ES-I3 (cell line): Measurements from ENCODE around the gene NCAN.
"Not testable (repeated sequence)": the region's sequence is repeated elsewhere in the genome, so short reads cannot be mapped to it uniquely, and the experiment has no call there.

Experiments used
- H3K36me3 ChIP-seq: 2 replicates; pipeline ENCODE4 v1.6.1; 2013; ENCODE audit warnings: mild to moderate bottlenecking, low read length, control low read depth, moderate library complexity; ENCODE audit not compliant: insufficient read depth
- H3K4me1 ChIP-seq: 2 replicates; pipeline ENCODE4 v1.6.1; 2013; ENCODE audit warnings: mild to moderate bottlenecking, control low read depth, low read length; ENCODE audit not compliant: insufficient read depth
- H3K9ac ChIP-seq: 2 replicates; pipeline ENCODE4 v1.6.1; 2013; ENCODE audit warnings: low read depth, mild to moderate bottlenecking, low read length, moderate library complexity
- H3K9me3 ChIP-seq: 2 replicates; pipeline ENCODE4 v1.6.1; 2013; ENCODE audit warnings: mild to moderate bottlenecking, low read length, moderate library complexity; ENCODE audit not compliant: control insufficient read depth, insufficient read depth

The NCAN gene

DNA sequence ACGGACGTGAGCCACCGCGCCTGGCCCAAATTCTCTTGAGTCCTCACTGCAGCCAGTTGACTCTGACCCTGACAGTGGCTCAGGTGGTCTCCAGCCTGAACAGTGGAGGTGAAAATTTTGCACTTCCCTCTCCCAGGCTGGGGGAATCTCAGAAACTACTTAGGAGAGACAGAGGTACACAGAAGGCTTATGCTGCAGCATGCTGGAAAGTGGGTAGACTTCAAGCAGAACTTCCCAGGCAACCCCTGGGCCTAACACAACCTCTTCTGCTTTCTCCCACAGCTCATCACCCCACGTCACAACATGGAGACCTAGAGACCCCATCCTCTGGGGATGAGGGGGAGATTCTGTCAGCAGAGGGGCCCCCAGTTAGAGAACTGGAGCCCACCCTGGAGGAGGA is 14.4 kb downstream of the NCAN start:
- Histone ChIP-seq H3K36me3 (no peaks in the 10 kb centered on the region), H3K9ac (no peak overlapping the region), H3K9me3 (peaks cover 4% of the 10 kb centered on the region; the same call in 1 of the 2 replicates), H3K4me1 (no peaks in the 10 kb centered on the region)

DNA sequence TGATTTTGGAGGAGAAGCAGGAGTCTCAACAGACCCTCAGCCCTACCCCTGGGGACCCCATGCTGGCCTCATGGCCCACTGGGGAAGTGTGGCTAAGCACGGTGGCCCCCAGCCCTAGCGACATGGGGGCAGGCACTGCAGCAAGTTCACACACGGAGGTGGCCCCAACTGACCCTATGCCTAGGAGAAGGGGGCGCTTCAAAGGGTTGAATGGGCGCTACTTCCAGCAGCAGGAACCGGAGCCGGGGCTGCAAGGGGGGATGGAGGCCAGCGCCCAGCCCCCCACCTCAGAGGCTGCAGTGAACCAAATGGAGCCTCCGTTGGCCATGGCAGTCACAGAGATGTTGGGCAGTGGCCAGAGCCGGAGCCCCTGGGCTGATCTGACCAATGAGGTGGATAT is 14.9 kb downstream of the NCAN start:
- Histone ChIP-seq H3K4me1 (no peaks in the 10 kb centered on the region), H3K9me3 (peaks cover 4% of the 10 kb centered on the region; the same call in 1 of the 2 replicates), H3K36me3 (no peaks in the 10 kb centered on the region), H3K9ac (no peak overlapping the region)

DNA sequence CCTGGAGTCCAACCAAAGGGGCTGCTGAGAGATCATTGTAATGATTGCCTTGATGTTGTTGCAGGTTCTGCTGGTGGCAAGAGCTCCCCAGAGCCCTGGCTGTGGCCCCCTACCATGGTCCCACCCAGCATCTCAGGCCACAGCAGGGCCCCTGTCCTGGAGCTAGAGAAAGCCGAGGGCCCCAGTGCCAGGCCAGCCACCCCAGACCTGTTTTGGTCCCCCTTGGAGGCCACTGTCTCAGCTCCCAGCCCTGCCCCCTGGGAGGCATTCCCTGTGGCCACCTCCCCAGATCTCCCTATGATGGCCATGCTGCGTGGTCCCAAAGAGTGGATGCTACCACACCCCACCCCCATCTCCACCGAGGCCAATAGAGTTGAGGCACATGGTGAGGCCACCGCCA is 15.5 kb downstream of the NCAN start:
- Histone ChIP-seq H3K4me1 (no peaks in the 10 kb centered on the region), H3K9ac (no peak overlapping the region), H3K36me3 (no peaks in the 10 kb centered on the region), H3K9me3 (peaks cover 4% of the 10 kb centered on the region; the same call in 1 of the 2 replicates)

DNA sequence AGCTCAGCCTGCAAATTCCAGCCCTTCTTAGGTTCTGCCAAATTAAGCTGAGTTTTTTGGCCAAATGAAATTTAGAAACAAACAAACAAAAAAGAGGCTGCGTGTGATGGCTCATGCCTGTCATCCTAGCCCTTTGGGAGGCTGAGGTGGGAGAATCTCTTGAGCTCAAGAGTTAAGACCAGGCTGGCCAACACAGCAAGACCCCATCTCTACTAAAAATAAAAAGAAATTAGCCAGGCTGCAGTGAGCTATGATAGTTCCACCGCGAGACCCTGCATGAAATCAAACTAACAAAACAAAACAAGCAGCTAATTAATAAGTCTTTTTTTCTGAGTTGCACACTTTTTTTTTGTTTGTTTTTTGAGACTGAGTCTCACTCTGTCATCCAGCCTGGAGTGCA is 17.9 kb downstream of the NCAN start:
- no peaks in the 10 kb centered on the region for H3K4me1 ChIP-seq
- no peaks in the 10 kb centered on the region for H3K9me3 ChIP-seq
- no peaks in the 10 kb centered on the region for H3K36me3 ChIP-seq
- H3K9ac ChIP-seq, result no peak overlapping the region

DNA sequence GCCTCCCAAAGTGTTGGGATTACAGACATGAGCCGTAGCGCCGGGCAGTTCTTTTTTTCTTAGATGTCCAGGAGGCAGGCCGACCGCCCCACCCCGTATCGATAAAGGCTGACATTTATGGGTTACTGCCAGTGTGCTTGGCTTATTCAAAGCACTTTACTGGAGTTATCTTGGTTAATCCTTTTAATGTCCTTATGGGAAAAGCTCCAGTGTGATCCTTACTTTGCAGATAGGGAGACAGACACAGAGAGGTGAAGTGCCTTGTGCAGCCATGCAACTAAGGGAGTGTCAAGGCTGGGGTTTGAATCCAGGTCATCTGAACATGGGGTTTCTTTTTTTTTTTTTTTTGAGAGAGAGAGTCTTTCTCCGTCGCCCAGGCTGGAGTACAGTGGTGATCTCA is 19.2 kb downstream of the NCAN start:
- Histone ChIP-seq H3K9me3 (0 out of 2 replicates have a peak, but pooled peaks cover 3% of the 10 kb centered on the region), H3K9ac (no peak overlapping the region), H3K36me3 (no peaks in the 10 kb centered on the region), H3K4me1 (no peaks in the 10 kb centered on the region)

DNA sequence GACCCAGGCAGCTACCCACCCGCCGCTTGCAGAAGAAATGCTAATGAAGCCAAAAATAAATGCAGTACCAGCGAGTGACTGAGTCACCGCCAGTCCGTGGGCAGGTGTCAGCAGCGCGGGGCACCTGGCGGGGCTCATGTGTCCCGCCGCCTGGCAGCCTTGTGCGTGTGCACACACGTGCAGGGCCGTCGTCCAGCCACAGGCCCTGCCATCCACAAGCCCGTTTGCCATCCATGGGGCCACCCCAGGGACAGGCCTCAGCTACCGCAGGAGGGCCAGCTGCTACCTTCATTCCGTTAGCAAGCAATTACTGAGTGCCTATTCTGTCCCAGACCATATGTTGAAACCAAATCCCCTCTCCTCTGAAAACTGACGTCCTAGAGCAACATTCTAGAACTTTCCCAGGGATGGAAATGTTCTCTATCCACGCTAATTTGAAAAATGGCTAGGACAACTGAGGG is 20.5 kb downstream of the NCAN start:
- 0 out of 2 replicates have a peak, but pooled peaks cover 3% of the 10 kb centered on the region for H3K9me3 ChIP-seq
- H3K4me1 ChIP-seq, result no peaks in the 10 kb centered on the region
- no peak overlapping the region for H3K9ac ChIP-seq
- H3K36me3 ChIP-seq, result no peaks in the 10 kb centered on the region

DNA sequence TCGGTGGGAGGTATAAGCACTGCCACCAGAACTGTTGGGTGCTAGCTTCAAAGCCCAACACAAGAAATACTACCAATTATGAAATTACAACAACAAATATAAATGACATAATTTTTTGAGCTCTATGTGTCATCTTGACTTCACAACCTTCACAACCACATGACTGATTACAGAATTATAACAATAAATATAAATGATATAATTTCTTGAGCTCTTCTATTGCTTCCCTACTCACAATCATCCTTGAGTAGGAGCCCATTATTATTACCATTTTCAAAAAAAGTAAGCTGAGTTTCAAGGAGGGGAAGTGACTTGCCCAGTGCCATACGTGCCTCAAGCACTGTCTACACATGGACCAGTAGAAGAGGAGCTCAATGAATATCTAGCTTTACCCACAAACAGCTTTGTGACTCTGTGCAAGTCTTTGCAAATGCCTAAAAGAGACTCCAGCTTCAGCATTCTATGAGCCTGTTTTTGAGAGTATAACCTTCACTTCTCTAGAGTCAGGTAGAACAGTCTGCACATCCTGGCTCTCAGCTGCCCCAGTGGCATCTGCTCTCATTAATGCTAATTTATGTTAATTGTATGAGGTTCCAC is 22.6 kb downstream of the NCAN start:
- no peaks in the 10 kb centered on the region for H3K4me1 ChIP-seq
- no peaks in the 10 kb centered on the region for H3K36me3 ChIP-seq
- H3K9me3 ChIP-seq, result 0 out of 2 replicates have a peak, but pooled peaks cover 3% of the 10 kb centered on the region
- no peak overlapping the region for H3K9ac ChIP-seq

DNA sequence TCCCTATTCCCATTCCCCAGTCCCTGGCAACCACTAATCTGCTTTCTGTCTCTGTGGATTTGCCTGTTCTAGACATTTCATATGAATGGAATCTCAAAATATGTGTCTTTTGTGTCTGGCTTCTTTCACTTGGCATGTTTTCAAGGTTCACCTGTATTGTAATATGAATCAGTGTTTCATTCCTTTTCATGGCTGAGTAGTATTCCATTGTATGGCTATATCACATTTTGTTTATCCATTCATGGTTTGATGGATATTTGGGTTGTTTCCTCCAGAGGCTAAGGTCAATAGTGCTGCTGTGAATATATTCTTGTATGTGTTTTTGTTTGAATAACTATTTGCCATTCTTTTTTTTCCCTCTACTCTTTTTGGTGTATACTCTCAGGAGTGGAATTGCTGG is 24.4 kb downstream of the NCAN start:
- H3K36me3 ChIP-seq, result no peaks in the 10 kb centered on the region
- H3K9ac ChIP-seq, result no peak overlapping the region
- H3K9me3 ChIP-seq, result 0 out of 2 replicates have a peak, but pooled peaks cover 3% of the 10 kb centered on the region
- no peaks in the 10 kb centered on the region for H3K4me1 ChIP-seq

DNA sequence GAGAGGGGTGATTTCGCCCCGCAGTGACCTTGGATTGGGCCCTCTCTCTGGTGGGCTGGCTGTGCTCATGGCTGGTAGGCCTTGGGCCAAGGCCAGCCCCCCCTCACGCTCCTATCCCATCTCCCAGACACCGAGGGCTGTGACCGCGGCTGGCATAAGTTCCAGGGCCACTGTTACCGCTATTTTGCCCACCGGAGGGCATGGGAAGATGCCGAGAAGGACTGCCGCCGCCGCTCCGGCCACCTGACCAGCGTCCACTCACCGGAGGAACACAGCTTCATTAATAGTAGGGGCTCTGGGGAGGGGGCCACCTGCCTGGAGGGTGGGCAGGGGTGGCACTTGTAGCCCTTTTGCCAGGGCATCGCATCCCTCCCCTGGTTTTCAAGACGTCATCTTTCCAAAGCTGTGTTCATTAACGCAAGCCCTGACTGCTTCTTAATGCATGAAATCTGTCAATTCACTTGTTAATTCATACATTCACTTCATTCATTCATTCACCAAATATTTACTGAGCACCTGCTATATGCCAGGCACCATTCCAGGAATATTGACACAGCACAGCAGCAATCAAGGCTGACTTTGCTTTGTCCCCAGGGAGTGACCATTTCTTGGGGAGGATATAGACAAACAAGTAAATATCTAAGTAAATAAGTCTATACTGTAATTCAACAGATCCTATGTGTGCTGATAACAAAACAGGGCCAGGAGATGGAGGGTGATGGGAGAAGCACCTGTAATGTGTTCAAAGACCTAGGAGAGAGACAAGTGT is 26.6 kb downstream of the NCAN start:
- H3K4me1 ChIP-seq, result no peaks in the 10 kb centered on the region

DNA sequence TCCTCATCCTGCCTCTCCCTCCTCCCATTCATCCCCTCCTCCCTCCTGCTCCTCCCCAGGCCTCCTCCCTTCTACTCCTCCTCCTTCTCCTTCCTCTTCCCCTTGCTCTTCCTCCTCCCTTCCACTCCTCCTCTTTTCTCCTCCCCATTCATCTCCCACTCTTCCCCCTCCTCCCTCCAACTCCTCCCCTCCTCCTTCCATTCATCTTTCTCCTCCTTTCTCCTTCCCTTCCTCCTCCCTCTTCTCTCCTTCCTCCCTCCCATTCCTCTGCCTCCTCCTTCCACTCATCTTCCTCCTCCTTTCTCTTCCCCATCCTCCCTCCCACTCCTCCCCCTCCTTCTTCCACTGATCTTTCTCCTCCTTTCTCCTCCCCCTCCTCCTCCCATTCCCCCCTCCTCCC is 27.9 kb downstream of the NCAN start:
- Histone ChIP-seq H3K9ac (no peak overlapping the region), H3K9me3 (0 out of 2 replicates have a peak, but pooled peaks cover 3% of the 10 kb centered on the region), H3K4me1 (no peaks in the 10 kb centered on the region), H3K36me3 (no peaks in the 10 kb centered on the region)

More for the DNA sequence above, 26.6 kb downstream of the NCAN start:
- no peak overlapping the region for H3K9ac ChIP-seq
- H3K9me3 ChIP-seq, result 0 out of 2 replicates have a peak, but pooled peaks cover 3% of the 10 kb centered on the region
- H3K36me3 ChIP-seq, result no peaks in the 10 kb centered on the region

DNA sequence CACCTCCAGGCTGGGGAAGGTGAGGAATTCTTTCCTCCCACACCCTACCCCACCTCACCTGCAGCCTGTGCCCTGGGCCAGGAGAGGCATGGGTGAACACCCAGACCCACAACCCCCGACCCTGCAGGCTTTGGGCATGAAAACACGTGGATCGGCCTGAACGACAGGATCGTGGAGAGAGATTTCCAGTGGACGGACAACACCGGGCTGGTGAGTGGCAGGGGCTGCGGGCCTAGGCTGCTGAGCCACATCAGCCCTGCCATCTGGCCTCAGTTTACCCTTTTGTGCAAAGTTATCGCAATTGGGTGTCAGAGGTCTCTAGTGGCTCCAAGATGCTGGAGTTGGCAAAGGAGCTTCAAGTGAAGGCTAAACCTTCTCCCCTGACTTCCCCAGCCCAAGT is 28.7 kb downstream of the NCAN start:
- Histone ChIP-seq H3K9ac (no peak overlapping the region), H3K9me3 (no peaks in the 10 kb centered on the region), H3K4me1 (no peaks in the 10 kb centered on the region), H3K36me3 (no peaks in the 10 kb centered on the region)

DNA sequence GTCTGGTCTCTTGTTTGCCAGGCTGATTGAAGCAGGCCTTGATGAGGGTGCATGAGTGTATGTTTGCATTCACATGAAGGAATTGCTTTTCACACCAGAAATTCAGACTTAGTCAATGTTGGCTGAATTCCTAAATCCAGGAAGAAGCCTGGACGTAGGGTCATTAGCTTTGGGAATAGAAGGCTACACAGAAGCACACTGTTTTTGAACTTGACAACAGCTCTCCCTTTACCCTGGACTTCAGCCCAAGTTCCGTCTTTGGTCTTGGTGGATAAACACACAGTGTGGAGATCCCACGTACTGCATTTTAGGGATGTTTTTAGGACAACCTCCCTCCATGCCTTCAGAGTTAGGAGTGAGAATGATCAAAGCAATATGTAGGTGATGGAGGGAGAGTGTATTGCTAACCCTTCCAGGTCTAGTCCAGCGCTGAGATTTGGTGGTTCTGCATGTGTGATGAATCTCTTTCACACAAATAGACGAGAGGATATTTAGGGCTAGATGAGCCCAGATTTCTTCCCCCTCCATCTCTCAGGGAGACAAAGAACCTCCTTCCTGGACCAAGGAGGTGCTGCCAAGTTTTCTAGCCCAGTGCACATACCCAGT is 38.5 kb downstream of the NCAN start:
- Histone ChIP-seq H3K9me3 (no peaks in the 10 kb centered on the region), H3K36me3 (no peaks in the 10 kb centered on the region), H3K9ac (no peak overlapping the region), H3K4me1 (no peaks in the 10 kb centered on the region)

DNA sequence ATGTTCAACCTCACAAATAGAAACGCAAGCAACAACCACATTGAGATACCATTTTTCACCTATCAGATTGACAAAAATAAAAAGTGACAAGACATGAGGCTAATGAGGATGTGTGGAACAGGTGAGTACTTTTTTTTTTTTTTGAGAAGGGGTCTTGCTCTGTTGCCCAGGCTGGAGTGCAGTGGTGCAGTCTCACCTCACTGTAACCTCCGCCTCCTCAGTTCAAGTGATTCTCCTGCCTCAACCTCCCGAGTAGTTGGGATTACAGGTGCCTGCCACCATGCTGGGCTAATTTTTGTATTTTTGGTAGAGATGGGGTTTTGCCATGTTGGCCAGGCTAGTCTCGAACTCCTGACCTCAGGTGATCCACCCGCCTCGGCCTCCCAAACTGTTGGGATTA is 41.7 kb downstream of the NCAN start:
- H3K36me3 ChIP-seq, H3K4me1 ChIP-seq, H3K9me3 ChIP-seq, H3K9ac ChIP-seq: not testable (repeated sequence)

DNA sequence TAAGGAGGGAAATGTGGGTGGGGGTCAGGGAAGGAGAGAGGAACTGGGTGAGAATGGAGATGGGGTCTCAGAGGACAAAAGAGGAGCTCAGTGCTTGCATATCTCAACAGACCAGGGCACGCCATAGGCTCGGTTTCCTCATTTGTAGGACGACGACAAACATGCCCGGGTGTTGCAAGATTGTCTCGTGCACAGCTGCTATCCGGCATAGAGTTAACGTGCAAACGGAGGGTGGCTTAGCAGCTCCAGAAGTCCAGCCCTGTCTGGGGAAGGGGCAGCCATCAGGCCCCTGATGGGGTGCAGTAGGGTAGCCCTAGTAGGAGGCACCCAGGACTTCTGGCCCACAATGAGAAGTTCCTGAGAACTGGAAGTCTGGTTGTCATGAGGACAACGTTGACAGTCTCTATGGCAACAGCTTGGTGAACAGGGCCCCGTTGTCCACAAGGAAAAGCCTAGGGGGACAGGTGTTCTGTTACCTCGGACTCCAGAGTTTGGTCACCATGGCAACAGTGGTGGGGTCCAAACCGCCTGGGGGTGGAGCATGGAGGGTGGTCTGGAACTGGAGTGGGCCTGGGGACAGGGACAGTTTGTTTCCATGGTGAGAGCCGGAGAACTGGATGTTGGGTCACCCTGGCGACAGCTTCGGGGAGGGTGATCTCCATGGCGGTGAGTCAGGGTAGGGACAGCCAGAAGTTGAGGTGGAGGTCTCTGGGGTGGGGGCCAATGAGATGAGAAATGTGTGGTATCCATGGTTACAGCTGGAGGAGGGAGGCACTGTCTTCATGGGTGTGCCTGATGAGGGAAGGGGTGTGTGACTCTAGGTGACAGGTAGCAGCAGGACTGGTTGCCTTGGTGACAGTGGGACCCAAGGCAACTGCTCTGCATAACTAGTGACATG is 44.6 kb downstream of the NCAN start:
- Histone ChIP-seq H3K9ac (no peak overlapping the region), H3K36me3 (no peaks in the 10 kb centered on the region; the same call in 1 of the 2 replicates), H3K4me1 (no peaks in the 10 kb centered on the region), H3K9me3 (no peaks in the 10 kb centered on the region)
